HG03139 (cell line): ENCODE data around the gene AP2A1.
"Not testable (repeated sequence)": the region's sequence is repeated elsewhere in the genome, so short reads cannot be mapped to it uniquely, and the experiment has no call there.

Experiments used
- ATAC-seq: cut with Tn5 transposase; IDR thresholded peaks from one replicate; pipeline ENCODE4 v1.9.1; 2021; ENCODE audit not compliant: unreplicated experiment

AP2A1 gene

DNA sequence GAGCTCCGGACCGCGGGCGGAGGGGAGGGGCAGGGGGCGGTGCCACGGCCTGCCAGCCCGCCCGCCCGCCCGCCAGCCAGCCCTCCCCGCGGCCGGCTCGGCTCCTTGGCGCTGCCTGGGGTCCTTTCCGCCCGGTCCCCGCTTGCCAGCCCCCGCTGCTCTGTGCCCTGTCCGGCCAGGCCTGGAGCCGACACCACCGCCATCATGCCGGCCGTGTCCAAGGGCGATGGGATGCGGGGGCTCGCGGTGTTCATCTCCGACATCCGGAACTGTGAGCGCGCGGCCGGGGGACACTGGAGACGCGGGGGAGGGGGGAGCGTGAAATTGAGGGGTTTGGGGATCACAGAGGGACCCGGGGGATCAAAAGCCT, at the start of gene AP2A1:
Gene AP2A1, plus strand, starts transcription at position 72 of the 370 bp plus-strand sequence. Its CDS starts 133 bp downstream, at position 205.
- ATAC-seq, result no peak

DNA sequence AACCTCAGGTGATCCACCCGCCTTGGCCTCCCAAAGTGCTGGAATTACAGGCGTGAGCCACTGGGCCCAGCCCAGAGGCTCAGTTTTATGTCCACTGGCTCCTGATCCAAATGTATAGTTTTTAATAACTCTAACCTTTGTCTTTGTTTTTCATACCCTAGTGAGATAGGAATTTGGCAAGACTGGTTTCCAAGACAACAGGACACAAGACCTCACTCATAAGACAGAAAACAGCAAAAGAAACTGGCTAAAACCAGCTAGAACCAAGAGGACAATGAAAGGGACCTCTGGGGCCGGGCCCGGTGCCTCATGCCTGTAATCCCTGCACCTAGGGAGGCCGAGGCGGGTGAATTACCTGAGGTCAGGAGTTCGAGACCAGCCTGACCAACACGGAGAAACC, 48.3 kb upstream of the AP2A1 start:
- no peak for ATAC-seq

DNA sequence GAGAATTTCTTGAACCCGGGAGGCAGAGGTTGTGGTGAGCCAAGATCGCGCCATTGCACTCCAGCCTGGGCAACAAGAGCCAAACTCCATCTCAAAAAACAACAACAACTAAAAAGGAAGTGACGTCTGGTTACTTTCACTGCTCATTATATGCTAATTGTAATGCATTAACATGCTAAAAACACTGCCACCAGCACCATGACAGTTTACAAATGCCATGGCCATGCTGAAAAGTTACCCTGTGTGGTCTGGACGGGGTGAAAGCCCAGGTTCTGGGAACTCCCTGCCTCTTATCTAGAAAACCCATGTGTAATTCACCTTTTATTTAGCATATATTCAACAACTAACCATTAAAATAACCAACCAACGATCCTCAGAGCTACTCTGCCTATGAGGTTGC, 47.8 kb upstream of the AP2A1 start:
- ATAC-seq, result no peak

DNA sequence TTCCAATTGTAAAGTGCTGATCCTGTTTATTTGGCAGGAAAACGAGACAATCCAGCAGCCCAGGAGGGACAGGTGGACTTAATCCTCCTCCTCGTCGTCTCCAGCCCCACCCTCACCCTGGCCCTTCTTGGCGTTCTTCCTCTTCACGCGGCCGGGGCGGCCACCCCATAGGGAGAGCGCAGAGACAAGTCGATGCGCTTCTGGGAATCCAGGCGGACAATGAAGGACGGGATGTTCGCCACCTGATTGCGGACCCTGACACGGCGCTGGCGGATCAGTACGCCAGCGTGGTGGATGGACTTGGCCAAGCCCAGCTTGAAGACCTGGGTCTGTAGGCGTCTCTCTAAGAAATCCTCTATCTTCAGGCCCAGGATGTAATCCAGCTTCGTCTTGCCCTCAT, 47.4 kb upstream of the AP2A1 start:
- ATAC-seq, result not testable (repeated sequence)

DNA sequence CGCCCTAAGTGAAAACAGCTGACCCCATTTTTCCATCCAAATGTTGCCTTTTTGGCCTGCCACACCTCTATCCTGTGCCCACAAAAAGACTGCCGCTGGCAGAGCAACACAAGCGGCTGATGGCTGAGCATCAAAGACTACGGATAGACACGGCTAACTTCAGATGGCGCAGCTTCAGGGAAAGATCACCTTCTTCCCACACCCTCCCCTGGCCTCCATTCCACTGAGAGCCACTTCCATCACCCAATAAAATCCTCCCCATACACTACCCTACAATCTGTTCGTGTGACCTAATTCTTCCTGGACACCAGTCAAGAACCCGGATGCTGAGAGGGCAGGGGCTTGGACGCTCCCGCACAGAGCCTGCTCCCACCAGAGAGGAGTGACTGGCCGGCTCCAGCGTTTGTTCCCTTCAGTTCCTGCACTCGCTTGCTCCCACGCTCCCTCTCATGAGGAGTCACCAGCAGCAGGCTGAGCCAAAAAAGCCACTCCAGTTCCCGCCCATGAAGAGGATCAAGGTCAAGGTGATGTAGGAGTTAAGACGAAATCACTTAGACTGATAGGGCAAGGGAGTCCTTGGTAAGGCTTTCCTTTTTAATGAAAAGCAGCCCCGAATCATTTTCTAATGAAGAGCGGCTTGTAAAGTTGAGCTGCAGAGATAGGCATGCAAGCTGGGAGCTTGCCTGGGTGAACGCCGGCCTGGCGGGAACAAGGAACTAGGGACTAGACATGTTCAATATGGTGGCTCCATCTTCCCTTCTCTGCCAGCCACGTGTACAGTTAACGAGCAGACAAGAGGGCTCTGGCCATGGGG, 39.4 kb upstream of the AP2A1 start:
- ATAC-seq, result no peak

DNA sequence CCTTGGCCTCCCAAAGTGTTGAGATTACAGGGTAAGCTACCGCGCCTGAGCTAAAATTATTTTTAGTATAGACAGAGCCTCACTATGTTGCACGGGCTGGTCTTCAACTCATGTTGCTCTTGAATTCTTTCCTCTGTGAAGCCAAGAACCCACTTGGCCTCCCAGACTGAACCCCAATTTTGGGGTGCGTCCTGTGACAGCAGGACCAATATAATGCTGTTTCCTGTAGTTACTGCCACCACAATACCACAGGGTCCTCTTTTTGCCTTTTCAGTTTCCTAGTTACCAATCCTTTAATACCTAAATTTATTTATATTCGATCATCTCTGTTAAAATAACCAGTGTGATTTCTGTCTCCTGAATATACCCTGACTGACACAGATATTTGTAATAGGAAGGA, 36.6 kb upstream of the AP2A1 start:
- no peak for ATAC-seq

DNA sequence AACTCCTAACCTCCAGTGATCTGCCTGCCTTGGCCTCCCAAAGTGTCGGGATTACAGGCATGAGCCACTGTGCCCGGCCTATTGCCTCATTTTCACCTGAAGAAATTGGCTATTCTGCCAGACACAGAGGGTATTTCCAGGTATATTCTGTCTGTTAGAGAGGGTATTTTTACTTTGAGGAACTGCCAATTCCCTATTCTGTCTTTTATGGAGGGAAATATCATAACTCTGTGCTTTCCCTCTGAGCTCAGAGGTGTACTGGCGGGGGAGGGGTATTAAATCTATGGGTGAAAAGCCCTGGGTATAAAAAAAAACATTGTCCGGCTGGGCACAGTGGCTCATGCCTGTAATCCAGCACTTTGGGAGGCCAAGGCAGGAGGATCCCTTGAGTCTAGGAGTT, 28.5 kb upstream of the AP2A1 start:
- no peak for ATAC-seq

DNA sequence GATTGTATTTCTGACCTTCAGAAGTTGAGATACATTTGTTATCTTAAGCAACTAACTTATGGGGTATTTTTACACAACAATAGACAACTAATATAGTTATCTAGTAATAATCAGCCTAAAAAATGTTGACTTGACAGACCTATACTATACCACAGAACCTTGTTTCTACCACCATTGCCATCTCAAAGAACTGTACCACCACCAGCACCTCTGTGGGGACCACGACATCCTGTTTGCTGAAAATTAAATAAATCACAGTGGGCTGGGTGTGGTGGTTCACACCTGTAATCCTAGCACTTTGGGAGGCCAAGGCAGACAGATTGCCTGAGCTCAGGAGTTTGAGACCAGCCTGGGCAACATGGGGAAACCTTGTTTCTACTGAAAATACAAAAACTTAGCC, 27.7 kb upstream of the AP2A1 start:
- ATAC-seq, result no peak

DNA sequence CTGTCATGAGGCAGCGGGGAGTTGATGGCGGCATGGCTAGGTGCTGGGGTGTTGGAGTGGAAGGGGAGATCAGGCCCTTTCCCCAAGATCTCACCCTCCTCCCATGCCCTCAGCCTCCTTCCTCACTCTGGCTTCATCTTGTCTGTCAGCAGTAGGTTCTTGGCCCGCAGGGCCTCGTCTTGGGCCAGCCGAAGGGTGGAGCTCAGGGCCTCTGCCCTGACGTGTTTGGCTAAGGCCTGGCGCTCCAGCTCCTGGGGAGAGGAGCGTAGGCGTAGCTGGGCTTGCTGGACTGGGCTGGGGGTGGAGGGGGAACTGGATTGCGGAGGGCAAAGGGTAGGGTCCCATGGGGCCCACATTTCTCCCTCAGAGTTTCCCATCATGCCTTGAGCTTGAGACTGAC, 26.9 kb upstream of the AP2A1 start:
- ATAC-seq, result no peak

DNA sequence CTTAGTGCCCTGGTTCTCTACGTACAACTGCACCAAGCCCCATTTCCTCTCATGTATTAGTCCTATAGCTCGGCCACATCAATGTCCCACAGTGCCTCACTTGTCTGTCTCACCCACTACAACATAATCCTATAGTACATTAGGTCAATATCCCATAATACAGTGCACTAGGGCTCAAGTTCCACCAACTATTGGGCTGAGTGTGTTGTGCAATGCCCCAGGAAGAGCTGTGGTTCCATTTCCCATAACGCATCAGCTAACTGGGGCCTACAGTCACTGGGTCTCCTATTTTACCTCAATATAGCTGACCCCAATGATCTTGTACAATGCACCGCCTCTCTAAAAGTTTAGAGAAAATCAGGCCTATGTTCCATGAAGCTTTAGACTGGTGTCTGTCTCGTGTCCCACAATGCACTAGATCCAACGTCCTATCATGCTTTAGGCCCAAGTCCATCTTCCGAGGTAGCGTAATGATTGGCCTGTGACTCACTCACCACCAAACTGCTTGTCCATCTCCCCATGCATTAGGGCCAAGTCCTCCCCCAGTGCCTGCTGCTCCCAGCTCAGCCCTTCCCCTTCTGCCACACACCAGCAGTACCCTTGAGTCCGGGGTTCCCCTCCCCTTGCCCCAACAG, 25.5 kb upstream of the AP2A1 start:
- no peak for ATAC-seq

DNA sequence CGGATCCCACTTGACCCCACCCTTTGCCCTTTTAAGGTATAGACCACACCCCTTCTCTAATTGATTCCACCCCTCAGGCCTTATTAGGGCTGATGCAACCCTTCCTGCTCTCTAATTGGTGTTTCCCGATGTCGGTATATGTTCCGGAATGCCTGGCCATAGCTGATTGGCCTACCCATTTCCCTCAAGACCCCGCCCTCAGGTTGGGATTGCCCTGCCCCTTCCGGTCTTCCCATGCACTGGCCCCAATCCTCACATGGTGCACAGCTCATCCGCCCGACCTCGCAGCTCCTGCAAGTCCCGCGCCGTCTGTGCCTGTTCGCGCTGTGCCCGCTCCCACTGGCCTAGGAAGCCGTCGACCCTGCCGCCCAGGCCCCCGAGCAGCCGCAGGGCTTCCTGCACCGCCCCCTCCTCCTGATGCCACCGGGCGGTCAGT, 21.8 kb upstream of the AP2A1 start:
- ATAC-seq, result no peak

DNA sequence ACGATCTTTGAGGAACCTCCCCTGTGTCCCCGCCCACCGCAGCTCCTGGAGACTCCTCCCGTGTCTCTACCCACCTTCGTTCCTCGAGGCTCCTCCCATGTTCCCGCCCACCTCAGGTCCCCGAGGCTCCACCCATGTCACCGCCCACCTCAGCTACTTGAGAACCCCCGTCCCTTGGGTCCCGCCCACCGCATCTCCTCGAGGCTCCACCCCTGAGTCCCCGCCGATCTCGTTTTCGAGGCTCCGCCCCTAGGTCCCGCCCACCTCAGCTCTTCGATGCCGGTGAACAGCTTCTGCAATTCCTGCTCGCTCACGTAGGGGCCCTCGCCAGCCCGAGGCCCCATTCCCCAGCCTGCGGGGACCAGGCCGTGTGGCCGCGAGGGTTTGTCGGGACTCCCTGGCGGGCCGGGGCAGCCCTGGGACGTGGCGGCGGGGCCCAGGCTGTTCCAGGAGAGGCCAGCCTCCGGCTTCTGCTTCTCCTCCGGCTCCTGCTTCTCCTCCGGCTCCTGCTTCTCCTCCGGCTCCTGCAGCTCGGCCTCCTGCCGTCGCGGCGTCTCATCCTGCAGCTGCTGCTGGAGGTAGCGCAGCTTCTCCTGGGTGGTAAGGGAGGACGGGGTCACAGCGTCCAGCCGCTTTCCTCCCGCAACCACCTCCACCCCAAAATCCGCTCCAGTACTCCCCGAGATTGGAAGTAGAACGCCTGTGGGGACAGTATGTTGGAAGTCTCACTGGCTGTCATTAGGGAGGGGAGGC, 20.4 kb upstream of the AP2A1 start:
- no peak for ATAC-seq

DNA sequence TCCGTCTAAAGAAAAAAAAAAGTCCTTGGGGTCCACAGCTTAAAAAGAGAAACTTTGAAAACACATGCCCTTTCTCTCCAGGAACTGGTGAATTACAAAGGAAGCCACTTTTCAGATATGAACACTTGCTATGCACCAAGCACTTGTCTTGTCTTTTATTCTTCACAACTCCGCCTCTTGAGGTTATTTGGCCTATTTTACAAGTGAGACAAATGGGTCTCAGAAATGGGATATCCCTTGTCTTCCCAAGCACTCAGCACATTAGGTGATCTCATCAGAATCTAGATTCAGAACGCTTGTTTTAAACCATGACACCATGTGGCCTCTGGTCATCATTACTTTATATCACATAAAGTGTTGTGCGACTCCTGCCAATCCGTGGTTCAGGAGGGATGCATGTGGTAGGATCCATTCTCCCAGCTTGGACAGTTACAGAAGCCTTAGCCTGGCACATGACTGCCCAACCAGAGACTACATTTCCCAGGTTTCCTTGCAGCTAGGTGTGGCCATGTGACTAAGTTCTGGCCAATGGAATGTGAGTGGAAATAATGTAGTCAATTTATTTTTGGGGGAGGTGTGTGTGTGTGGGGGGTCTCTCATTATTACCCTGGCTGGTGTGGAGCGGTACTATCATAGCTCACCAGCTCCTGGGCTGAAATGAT, 17.6 kb upstream of the AP2A1 start:
- no peak for ATAC-seq

DNA sequence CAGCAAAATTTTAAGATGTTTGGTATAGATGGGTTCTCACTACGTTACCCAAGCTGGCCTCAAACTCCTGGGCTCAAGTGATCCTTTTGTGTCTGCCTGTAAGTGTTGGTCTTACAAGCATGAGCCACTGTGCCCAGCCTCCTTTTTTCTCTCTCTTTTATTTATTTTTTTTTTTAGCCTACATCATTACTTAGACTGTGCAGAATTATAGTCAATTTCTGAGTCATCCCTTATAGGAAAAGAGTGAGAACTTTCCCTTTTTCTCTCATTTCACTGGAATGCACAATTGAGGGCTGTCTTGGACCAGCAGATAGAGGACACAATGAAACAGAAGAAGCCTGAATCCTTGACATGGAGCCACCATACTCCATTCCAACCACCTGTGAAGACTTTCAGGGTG, 17.0 kb upstream of the AP2A1 start:
- no peak for ATAC-seq

DNA sequence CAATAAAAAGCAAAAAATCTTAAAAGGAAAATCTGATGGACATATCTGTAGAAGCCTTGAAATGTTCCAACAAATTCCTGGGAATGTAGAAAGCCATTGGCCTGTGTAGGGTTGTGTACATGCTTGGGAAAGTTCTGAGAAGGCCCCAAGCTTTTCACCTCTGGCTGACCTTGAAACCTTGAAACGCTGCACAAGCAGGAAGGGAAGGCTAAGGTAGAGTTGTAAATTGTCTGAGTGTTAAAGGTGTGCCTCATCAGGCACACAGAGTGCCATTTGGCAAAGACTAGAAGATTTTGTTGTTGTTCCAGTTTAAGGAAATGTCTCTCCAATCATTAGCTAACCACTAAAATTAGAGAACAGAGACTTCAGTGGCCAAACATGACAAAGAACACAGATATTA, 14.1 kb upstream of the AP2A1 start:
- no peak for ATAC-seq

DNA sequence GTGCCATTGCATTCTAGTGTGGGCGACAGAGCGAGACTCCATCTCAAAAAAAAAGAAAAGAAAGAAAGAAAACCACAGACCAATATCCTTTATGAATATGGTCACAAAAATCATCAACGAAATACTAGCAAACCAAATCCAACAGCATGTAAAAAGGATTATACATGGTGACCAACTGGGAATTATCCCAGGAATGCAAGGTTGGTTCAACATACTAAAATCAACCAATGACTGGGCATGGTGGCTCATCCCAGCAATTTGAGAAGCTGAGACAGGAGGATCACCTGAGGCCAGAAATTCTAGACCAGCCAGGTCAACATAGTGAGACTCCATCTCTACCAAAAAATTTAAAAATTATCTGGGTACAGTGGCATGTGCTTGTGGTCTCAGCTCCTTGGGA, 10.8 kb upstream of the AP2A1 start:
- no peak for ATAC-seq

DNA sequence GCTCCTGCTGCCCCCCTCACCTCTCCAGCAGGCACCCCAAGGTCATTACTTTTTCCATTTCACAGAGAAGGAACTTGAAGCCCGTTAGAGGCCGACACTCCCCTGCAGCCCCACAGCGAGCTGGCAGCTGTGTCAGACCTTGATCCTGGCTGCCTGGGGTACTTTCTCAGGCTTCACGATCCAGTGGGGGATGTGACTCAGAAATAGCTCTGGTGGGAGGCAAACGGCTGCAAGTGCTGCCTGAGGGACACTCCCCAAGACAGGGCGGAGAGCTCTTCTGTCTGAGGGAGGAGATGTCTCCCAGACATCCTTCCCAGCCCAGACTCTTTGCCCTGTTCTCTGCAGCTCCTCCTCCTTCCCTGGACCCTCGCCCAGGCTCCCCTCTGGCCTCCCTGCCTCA, 8.5 kb upstream of the AP2A1 start:
- no peak for ATAC-seq

DNA sequence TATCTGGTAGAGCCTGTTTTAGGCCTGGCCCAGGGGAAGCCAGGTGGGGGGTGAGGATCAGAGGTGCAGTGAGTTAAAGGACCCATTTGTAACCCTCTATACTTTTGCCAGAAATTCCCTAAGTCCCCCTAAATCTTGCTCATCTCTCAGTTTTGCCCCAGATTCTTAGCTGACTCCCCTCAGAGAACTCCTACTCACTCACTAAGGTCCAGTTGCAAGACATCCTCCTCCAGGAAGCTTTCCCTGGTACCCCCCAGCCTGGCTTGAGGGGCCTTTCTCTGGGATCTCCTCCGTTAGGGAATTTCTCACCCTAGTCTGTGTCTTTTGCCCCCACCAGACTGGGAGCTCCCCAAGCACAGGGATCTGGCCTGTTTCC, 5.6 kb upstream of the AP2A1 start:
- ATAC-seq, result no peak

DNA sequence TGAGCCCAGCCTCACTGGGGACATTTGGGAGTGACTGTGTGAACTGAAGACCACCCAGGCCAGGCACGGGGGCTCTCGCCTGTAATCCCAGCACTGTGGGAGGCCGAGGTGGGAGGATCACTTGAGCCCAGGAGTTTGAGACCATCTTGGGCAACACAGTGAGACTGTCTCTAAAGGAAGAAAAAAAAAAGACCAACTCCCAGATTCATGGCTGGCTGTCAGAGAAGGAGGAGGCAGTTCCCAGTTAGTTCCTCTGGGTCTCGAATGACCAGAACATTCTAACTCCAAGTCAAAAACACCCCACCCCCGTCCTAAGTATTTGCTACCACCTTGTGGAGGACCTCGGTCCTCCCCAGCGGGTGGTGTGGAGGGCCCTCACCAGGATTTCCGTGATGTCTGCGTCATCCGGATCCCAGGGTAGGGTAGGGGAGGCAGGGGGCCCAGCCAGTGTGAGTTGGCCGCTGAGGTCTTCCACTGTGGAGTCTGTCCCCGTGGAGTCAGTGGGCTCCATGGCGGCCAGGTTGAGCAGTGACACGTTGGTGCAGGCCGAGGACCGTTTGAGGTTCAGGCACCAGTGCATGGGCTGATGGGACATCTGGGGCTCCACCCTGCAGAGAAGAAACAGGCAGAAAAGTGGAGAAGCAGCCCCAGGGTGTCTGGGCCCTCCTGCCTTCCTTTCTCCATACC, 5.0 kb upstream of the AP2A1 start:
- no peak for ATAC-seq

DNA sequence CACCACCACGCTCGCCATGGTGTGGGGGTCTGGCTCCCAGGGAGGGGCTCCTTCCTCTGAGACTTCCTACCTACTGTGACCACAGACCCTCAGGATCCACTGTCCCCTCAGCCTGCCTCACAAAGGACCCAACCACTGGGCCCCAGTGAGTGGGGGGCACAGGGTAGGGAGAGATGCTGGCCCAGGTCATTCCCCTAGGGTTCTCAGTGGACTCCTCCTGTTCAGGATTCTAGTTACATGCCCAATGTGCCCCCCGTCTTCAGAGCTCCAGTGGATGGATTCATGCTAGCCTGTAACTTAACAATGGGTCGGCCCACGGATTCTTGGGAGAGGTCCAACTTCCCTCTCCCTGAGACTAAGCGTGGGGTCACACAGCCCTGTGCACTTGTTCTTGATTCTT, 3.6 kb upstream of the AP2A1 start, which contains the start of gene TSKS:
Gene TSKS, minus strand, starts transcription at position 77 of the 400 bp plus-strand sequence. Its CDS starts 59 bp downstream, at position 18.
- ATAC-seq, result no peak

DNA sequence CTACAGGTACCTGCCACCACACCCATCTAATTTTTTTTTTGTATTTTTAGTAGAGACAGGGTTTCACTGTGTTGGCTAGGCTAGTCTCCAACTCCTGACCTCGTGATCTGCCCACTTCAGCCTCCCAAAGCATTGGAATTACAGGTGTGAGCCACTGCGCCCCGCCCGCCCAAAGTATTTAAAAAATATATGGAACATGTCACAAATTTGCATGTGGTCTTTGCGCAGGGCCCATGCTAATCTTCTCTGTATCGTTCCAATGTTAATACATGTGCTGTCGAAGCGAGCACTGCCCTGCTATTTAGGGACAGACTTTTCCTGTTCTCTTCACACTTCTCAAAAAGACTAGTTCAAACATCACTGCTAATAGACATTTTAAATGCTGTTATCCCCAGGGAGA, 2.5 kb upstream of the AP2A1 start:
- no peak for ATAC-seq
